GM18907 (cell line): ENCODE measurements around the gene FAM83B.
"Not testable (repeated sequence)": the region's sequence is repeated elsewhere in the genome, so short reads cannot be mapped to it uniquely, and the experiment has no call there.

Source experiments
- ATAC-seq: cut with Tn5 transposase; IDR thresholded peaks from one replicate; pipeline ENCODE4 v1.9.1; 2021; ENCODE audit warnings: mild to moderate bottlenecking, moderate library complexity; ENCODE audit not compliant: unreplicated experiment

The FAM83B gene

GRCh38 chr6:54856129-54856528 lies 9.6 kb downstream of the FAM83B start:
- ATAC-seq: no peak

- no peak for ATAC-seq
These were observed 13.6 kb downstream of the FAM83B start for GRCh38 chr6:54860132-54860531.

GRCh38 chr6:54860739-54861138 lies 14.2 kb downstream of the FAM83B start:
- ATAC-seq: no peak

GRCh38 chr6:54861905-54862616 lies 15.5 kb downstream of the FAM83B start:
- no peak for ATAC-seq

GRCh38 chr6:54864272-54864671 lies 17.7 kb downstream of the FAM83B start:
- no peak for ATAC-seq

- no peak for ATAC-seq
These were observed 18.6 kb downstream of the FAM83B start for GRCh38 chr6:54865091-54865631.

GRCh38 chr6:54868556-54868955 lies 22.0 kb downstream of the FAM83B start:
- no peak for ATAC-seq

- no peak for ATAC-seq
These were observed 27.0 kb downstream of the FAM83B start for GRCh38 chr6:54873599-54873998.

- ATAC-seq: no peak
These were observed 27.9 kb downstream of the FAM83B start for GRCh38 chr6:54874349-54875048.

- no peak for ATAC-seq
These were observed 29.0 kb downstream of the FAM83B start for GRCh38 chr6:54875539-54875938.

- no peak for ATAC-seq
These were observed 29.8 kb downstream of the FAM83B start for GRCh38 chr6:54876365-54876764.

GRCh38 chr6:54876871-54877270 lies 30.3 kb downstream of the FAM83B start:
- no peak for ATAC-seq

- ATAC-seq: peak; percentile 82
These were observed 31.2 kb downstream of the FAM83B start for GRCh38 chr6:54877713-54878317.

GRCh38 chr6:54878718-54879117 lies 32.1 kb downstream of the FAM83B start:
- no peak for ATAC-seq

- no peak for ATAC-seq
These were observed 32.8 kb downstream of the FAM83B start for GRCh38 chr6:54879188-54879985.

- no peak for ATAC-seq
These were observed 34.6 kb downstream of the FAM83B start for GRCh38 chr6:54881067-54881730.

- not testable (repeated sequence) for ATAC-seq
These were observed 35.3 kb downstream of the FAM83B start for GRCh38 chr6:54881891-54882290.

- ATAC-seq: no peak
These were observed 40.5 kb downstream of the FAM83B start for GRCh38 chr6:54886932-54887584.

GRCh38 chr6:54891536-54891935 lies 45.0 kb downstream of the FAM83B start:
- ATAC-seq: no peak

- no peak for ATAC-seq
These were observed 46.3 kb downstream of the FAM83B start for GRCh38 chr6:54892831-54893230.
